ENCODE data around the gene FAM174A.
"Not testable (repeated sequence)": the region's sequence is repeated elsewhere in the genome, so short reads cannot be mapped to it uniquely, and the experiment has no call there.

Gene FAM174A

GRCh38 chr5:100576217-100576751, 41.1 kb downstream of the FAM174A start:
- no peak for DNase-seq

GRCh38 chr5:100577506-100577905, 42.3 kb downstream of the FAM174A start:
- DNase-seq = no peak

- no peak for DNase-seq
These were observed 48.9 kb downstream of the FAM174A start for GRCh38 chr5:100584069-100584468.

- DNase-seq = no peak
These were observed 49.7 kb downstream of the FAM174A start for GRCh38 chr5:100584889-100585288.

- no peak for DNase-seq
These were observed 55.7 kb downstream of the FAM174A start for GRCh38 chr5:100590867-100591266.

- no peak for DNase-seq
These were observed 60.1 kb downstream of the FAM174A start for GRCh38 chr5:100595152-100595811.

GRCh38 chr5:100595812-100596173, 60.6 kb downstream of the FAM174A start:
- DNase-seq = no peak

- DNase-seq = no peak
These were observed 63.3 kb downstream of the FAM174A start for GRCh38 chr5:100598446-100598845.

- DNase-seq = no peak
These were observed 65.3 kb downstream of the FAM174A start for GRCh38 chr5:100600298-100600994.

- DNase-seq = no peak
These were observed 68.0 kb downstream of the FAM174A start for GRCh38 chr5:100603141-100603540.

- not testable (repeated sequence) for DNase-seq
These were observed 68.8 kb downstream of the FAM174A start for GRCh38 chr5:100604021-100604420.

- DNase-seq = no peak
These were observed 74.4 kb downstream of the FAM174A start for GRCh38 chr5:100609594-100609993.

GRCh38 chr5:100614308-100614707, 79.1 kb downstream of the FAM174A start:
- no peak for DNase-seq

GRCh38 chr5:100615362-100615761, 80.2 kb downstream of the FAM174A start:
- DNase-seq = no peak

- DNase-seq = no peak
These were observed 81.1 kb downstream of the FAM174A start for GRCh38 chr5:100616291-100616690.

GRCh38 chr5:100616981-100617380, 81.8 kb downstream of the FAM174A start:
- DNase-seq = no peak

GRCh38 chr5:100623719-100624118, 88.5 kb downstream of the FAM174A start:
- peak; percentile 24 for DNase-seq

GRCh38 chr5:100634937-100635534, 99.9 kb downstream of the FAM174A start:
- DNase-seq = no peak

All from SIG-M5 (cell line).